ENCODE measurements around the gene EMC10. TPM values are rescaled to one million over a fixed set of nuclear protein-coding genes. Genes with fewer than 3 reads are reported as not detected.

Gene EMC10
- total RNA-seq, 1 donor from 2014 or later: 137 TPM

DNA sequence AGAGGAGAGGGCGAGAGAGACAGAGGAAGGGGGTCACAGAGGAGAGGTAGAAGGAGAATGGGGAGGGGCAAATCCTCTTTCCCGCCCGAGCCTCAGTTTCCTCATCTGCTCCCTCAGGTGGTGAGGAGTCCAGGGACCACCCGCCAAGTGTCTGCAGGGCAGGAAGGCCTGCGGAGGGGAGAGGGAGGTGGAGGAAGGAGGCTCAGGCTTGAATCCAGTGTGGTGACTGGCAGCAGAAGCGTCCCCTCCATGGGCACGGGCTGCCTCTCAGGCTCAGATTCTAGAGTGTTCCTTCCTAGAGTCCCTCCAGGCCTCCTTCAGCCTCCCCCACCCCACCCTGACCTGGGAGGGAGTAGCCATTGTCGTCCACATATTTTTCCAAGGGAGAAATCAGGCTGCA is 16.9 kb downstream of the EMC10 start:
- no peak for DNase-seq (ENCODE audit: extremely low spot score, unreplicated experiment)
- Mint-ChIP-seq H3K36me3 (peaks cover 6% of the 10 kb centered on the region), H3K9me3 (no peaks in the 10 kb centered on the region), H3K4me3 (no peak overlapping the region), H3K27ac (no peak overlapping the region), H3K4me1 (ENCODE audit: unreplicated experiment) (peaks cover 17% of the 10 kb centered on the region), H3K27me3 (peaks cover 70% of the 10 kb centered on the region)
- no peak for TF ChIP-seq CTCF (conservative IDR thresholded peaks at IDR 0.05)

DNA sequence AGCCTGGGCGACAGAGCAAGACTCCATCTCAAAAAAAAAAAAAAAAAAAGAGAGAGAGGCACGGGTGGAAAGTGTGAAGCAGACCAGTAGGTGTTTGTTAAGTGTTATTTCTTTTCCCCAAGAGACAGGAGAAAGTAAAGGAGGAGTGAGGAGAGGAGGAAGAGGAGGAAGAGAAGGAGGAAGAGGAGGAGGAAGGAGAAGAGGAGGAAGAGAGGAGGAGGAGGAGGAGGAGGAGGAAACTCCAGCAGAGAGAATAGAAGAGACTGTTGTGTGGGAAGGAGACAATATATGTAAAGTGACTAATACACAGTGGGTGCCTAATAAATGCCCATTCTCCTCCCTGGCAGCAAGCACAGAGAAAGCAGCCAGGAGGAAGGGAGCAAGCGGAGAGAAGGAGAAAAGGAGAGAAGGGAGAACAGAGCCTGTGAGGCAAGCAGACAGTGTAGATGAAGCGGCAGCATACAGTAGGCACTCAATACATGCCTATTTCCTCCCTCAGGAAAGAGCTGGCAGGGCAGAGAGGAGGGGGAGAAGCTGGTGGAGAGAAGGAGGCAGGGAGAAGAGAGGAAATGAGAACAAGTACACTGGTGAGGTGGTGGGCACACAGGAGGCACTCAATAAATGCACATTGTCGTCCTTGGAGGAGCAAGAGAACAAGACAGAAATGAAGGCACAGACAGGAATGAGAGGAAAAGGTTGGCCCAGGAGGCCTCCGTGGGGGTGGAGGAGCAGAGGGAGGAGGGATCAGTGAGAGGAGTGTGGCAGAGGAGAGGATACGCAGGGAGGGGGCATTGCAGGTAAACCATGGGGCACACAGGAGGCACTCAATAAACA is 18.1 kb downstream of the EMC10 start:
- DNase-seq (ENCODE audit: extremely low spot score, unreplicated experiment): no peak
- Mint-ChIP-seq H3K36me3 (peaks cover 3% of the 10 kb centered on the region), H3K4me1 (ENCODE audit: unreplicated experiment) (peaks cover 12% of the 10 kb centered on the region), H3K4me3 (no peak overlapping the region), H3K27ac (no peak overlapping the region), H3K27me3 (peaks cover 57% of the 10 kb centered on the region), H3K9me3 (no peaks in the 10 kb centered on the region)
- no peak for TF ChIP-seq CTCF (conservative IDR thresholded peaks at IDR 0.05)

DNA sequence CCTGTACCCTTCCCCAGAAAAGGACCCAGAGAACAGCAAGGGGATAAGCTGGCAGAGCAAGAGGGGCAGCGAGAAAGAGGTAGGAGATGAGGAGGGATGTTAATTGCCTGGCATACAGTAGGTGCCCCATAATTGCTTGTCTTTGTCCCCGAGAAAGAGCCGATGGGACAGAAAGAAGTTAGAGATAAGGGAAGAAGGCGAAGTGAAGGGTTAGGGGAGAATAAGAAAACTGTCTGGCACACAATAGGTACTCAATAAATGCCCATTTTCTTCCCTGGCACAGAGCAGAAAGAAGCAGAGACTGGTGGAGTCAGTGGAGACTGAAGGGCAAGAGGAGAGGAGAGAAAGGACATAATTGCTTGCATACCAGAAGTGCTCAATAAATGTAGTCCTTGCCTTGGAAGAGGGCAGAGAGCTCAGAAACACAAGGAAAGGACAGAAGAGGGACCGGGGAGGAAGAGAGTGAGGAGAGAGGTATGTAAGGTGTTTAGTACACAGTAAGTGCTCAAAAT is 18.8 kb downstream of the EMC10 start:
- TF ChIP-seq CTCF (conservative IDR thresholded peaks at IDR 0.05): no peak
- Mint-ChIP-seq H3K4me1 (ENCODE audit: unreplicated experiment) (peaks cover 12% of the 10 kb centered on the region), H3K9me3 (no peaks in the 10 kb centered on the region), H3K4me3 (no peak overlapping the region), H3K27me3 (peaks cover 52% of the 10 kb centered on the region), H3K27ac (no peak overlapping the region), H3K36me3 (peaks cover 3% of the 10 kb centered on the region)
- DNase-seq (ENCODE audit: extremely low spot score, unreplicated experiment): no peak

GRCh38 chr19:50496189-50497021 is 20.1 kb downstream of the EMC10 start:
- H3K27ac Mint-ChIP-seq: no peak overlapping the region
- no peaks in the 10 kb centered on the region for H3K9me3 Mint-ChIP-seq
- H3K4me3 Mint-ChIP-seq: no peak overlapping the region
- H3K27me3 Mint-ChIP-seq: peaks cover 47% of the 10 kb centered on the region
- peaks cover 11% of the 10 kb centered on the region for H3K4me1 Mint-ChIP-seq (ENCODE audit: unreplicated experiment)
- no peak for TF ChIP-seq CTCF (conservative IDR thresholded peaks at IDR 0.05)
- H3K36me3 Mint-ChIP-seq: peaks cover 3% of the 10 kb centered on the region
- DNase-seq (ENCODE audit: extremely low spot score, unreplicated experiment): no peak

DNA sequence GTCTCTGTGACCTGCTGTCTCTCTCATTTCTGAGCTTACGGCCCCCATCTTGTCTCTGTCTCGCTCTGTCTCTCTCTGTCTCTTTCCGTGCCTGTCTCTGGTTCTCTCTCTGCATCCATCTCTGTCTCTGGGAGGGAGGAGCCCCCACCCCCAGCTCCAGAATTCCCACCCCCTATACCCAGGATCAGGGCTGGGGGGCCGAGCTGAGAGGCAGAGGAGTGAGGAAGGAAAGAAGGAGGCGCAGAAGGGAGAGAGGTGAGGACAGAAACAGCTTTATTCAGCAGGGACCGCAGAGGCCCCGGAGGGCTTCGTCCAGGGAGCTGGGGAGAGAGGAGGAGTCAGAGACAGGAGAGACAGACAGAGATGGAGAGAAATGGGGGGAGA is 20.7 kb downstream of the EMC10 start:
- peaks cover 4% of the 10 kb centered on the region for H3K4me1 Mint-ChIP-seq (ENCODE audit: unreplicated experiment)
- H3K27ac Mint-ChIP-seq: no peak overlapping the region
- H3K4me3 Mint-ChIP-seq: no peak overlapping the region
- H3K27me3 Mint-ChIP-seq: peaks cover 44% of the 10 kb centered on the region
- peaks cover 3% of the 10 kb centered on the region for H3K36me3 Mint-ChIP-seq
- no peak for DNase-seq (ENCODE audit: extremely low spot score, unreplicated experiment)
- no peak for TF ChIP-seq CTCF (conservative IDR thresholded peaks at IDR 0.05)
- H3K9me3 Mint-ChIP-seq: no peaks in the 10 kb centered on the region

All from type B pancreatic cell (in vitro differentiated cells).